Measurements from ENCODE around the gene PRF1. TPM values are rescaled to one million over a fixed set of nuclear protein-coding genes. Genes with fewer than 3 reads are reported as not detected.
"Not testable (repeated sequence)": the region's sequence is repeated elsewhere in the genome, so short reads cannot be mapped to it uniquely, and the experiment has no call there.

Gene PRF1
- total and polyA plus RNA-seq, 7 donors, result 0.16 to 5.0 (median 1.5) TPM; not detected in 1

- H3K36me3 ChIP-seq, result no peaks in the 10 kb centered on the region
- no peak overlapping the region for H3K4me3 ChIP-seq
- intact Hi-C loops (cut with DNase I), result no loop called here
- WGBS, 2 donors, result 83 to 87% methylated on average over 11 of the region's 11 CpGs
- TF ChIP-seq POLR2AphosphoS5 (IDR thresholded peaks at IDR 0.05) (no peak), EP300 (IDR thresholded peaks at IDR 0.05) (no peak), POLR2A (IDR thresholded peaks at IDR 0.05) (no peak), CTCF (IDR thresholded peaks at IDR 0.05) (no peak)
- H3K27ac ChIP-seq, result no peak overlapping the region
- H3K9me3 ChIP-seq, result no peaks in the 10 kb centered on the region
- no peaks in the 10 kb centered on the region for H3K4me1 ChIP-seq
- DNase-seq, result peak; percentile 22
- H3K27me3 ChIP-seq, result no peaks in the 10 kb centered on the region
These were observed 18.2 kb downstream of the PRF1 start for GRCh38 chr10:70584366-70584765.

GRCh38 chr10:70583669-70584037 lies 18.9 kb downstream of the PRF1 start:
- WGBS, 2 donors, result 76 to 83% methylated on average over 2 of the region's 2 CpGs
- intact Hi-C loops (cut with DNase I), result no loop called here
- Histone ChIP-seq H3K36me3 (no peaks in the 10 kb centered on the region), H3K4me1 (no peaks in the 10 kb centered on the region), H3K4me3 (no peak overlapping the region), H3K27me3 (no peaks in the 10 kb centered on the region), H3K9me3 (no peaks in the 10 kb centered on the region), H3K27ac (no peak overlapping the region)
- DNase-seq, result no peak
- TF ChIP-seq POLR2AphosphoS5 (IDR thresholded peaks at IDR 0.05) (no peak), CTCF (IDR thresholded peaks at IDR 0.05) (no peak), POLR2A (IDR thresholded peaks at IDR 0.05) (no peak), EP300 (IDR thresholded peaks at IDR 0.05) (no peak)

- Histone ChIP-seq H3K27me3 (no peaks in the 10 kb centered on the region), H3K27ac (no peak overlapping the region), H3K4me3 (no peak overlapping the region), H3K4me1 (no peaks in the 10 kb centered on the region), H3K9me3 (no peaks in the 10 kb centered on the region), H3K36me3 (no peaks in the 10 kb centered on the region)
- 85 to 88% methylated on average over 19 of the region's 19 CpGs for WGBS, 2 donors
- intact Hi-C loops (cut with DNase I), result no loop called here
- DNase-seq, result peak; percentile 40
- TF ChIP-seq POLR2AphosphoS5 (IDR thresholded peaks at IDR 0.05), result no peak
- no peak for TF ChIP-seq POLR2A (IDR thresholded peaks at IDR 0.05)
- no peak for TF ChIP-seq EP300 (IDR thresholded peaks at IDR 0.05)
- TF ChIP-seq CTCF (IDR thresholded peaks at IDR 0.05), result no peak
These were observed 19.5 kb downstream of the PRF1 start for GRCh38 chr10:70582793-70583668.

DNA sequence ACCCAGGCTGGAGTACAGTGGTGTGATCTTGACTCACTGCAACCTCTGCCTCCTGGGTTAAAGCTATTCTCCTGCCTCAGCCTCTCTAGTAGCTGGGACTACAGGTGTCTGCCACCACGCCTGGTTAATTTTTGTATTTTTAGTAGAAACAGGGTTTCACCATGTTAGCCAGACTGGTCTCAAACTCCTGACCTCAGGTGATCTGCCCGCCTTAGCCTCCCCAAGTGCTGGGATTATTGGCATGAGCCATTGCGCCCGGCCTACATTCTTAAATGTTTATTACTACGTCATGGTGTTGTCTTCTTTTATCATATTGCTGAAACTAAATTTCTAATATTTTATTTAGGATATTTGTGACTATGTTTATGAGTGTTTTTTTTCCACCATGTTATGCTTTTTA lies 21.4 kb downstream of the PRF1 start:
- H3K27ac ChIP-seq; H3K4me1 ChIP-seq; H3K4me3 ChIP-seq; H3K27me3 ChIP-seq; H3K36me3 ChIP-seq; H3K9me3 ChIP-seq; intact Hi-C loops (cut with DNase I); DNase-seq: not testable (repeated sequence)
- 94 to 98% methylated on average over 5 of the region's 5 CpGs for WGBS, 2 donors

- peak; percentile 14 for DNase-seq
- WGBS, 2 donors, result 60 to 72% methylated on average over 3 of the region's 3 CpGs
- TF ChIP-seq CTCF (IDR thresholded peaks at IDR 0.05) (no peak), EP300 (IDR thresholded peaks at IDR 0.05) (no peak), POLR2A (IDR thresholded peaks at IDR 0.05) (no peak), POLR2AphosphoS5 (IDR thresholded peaks at IDR 0.05) (no peak)
These were observed 23.1 kb downstream of the PRF1 start for GRCh38 chr10:70579234-70580002.

More at GRCh38 chr10:70579234-70580002, 23.1 kb downstream of the PRF1 start:
- intact Hi-C loops (cut with DNase I), result no loop called here
- H3K4me3 ChIP-seq, result no peak overlapping the region
- no peaks in the 10 kb centered on the region for H3K36me3 ChIP-seq
- H3K27ac ChIP-seq, result no peak overlapping the region
- no peaks in the 10 kb centered on the region for H3K9me3 ChIP-seq
- no peaks in the 10 kb centered on the region for H3K27me3 ChIP-seq
- peaks cover 0 to 17% (median 11%) of the 10 kb centered on the region in 4 donors for H3K4me1 ChIP-seq
